HEK293T (cell line): ENCODE measurements around the gene NPPC.

ENCODE experiments used
- ARNT ChIP-seq: fragments of 450-650 bp; IDR thresholded peaks from 2 replicates; pipeline ENCODE4 v1.6.1; 2017; ENCODE audit warnings: mild to moderate bottlenecking
- BHLHE40 ChIP-seq: fragments of 450-650 bp; IDR thresholded peaks from 2 replicates; pipeline ENCODE4 v1.6.1; 2016; ENCODE audit warnings: mild to moderate bottlenecking, moderate library complexity, borderline replicate concordance
- ELF4 ChIP-seq: fragments of 450-650 bp; IDR thresholded peaks from 2 replicates; pipeline ENCODE4 v1.6.1; 2017; ENCODE audit warnings: antibody characterized with exemption
- FOXA1 ChIP-seq: fragments of 450-650 bp; IDR thresholded peaks from 2 replicates; pipeline ENCODE4 v1.6.1; 2016; ENCODE audit warnings: mild to moderate bottlenecking
- FOXK2 ChIP-seq: fragments of 450-650 bp; IDR thresholded peaks from 2 replicates; pipeline ENCODE4 v1.6.1; 2016; ENCODE audit warnings: mild to moderate bottlenecking
- FOXM1 ChIP-seq: fragments of 450-650 bp; IDR thresholded peaks from 2 replicates; pipeline ENCODE4 v1.6.1; 2017; ENCODE audit warnings: mild to moderate bottlenecking, borderline replicate concordance
- HDGF ChIP-seq: fragments of 450-650 bp; IDR thresholded peaks from 2 replicates; pipeline ENCODE4 v1.6.1; 2017; ENCODE audit warnings: antibody characterized with exemption, borderline replicate concordance
- L3MBTL2 ChIP-seq: fragments of 450-650 bp; conservative IDR thresholded peaks from 2 replicates; pipeline ENCODE4 v1.6.1; 2016; ENCODE audit warnings: mild to moderate bottlenecking
- SP1 ChIP-seq: fragments of 450-650 bp; IDR thresholded peaks from 2 replicates; pipeline ENCODE4 v1.6.1; 2017
- SUZ12 ChIP-seq: fragments of 450-650 bp; IDR thresholded peaks from 2 replicates; pipeline ENCODE4 v1.6.1; 2016; ENCODE audit warnings: mild to moderate bottlenecking
- TARDBP ChIP-seq: fragments of 450-650 bp; IDR thresholded peaks from 2 replicates; pipeline ENCODE4 v1.6.1; 2016
- ZNF384 ChIP-seq: fragments of 450-650 bp; IDR thresholded peaks from 2 replicates; pipeline ENCODE4 v1.6.1; 2016
- TF ChIP-seq, protein P1 (sequence below): fragments of 450-650 bp; IDR thresholded peaks from 2 replicates; pipeline ENCODE4 v1.6.1; 2016

DNA sequence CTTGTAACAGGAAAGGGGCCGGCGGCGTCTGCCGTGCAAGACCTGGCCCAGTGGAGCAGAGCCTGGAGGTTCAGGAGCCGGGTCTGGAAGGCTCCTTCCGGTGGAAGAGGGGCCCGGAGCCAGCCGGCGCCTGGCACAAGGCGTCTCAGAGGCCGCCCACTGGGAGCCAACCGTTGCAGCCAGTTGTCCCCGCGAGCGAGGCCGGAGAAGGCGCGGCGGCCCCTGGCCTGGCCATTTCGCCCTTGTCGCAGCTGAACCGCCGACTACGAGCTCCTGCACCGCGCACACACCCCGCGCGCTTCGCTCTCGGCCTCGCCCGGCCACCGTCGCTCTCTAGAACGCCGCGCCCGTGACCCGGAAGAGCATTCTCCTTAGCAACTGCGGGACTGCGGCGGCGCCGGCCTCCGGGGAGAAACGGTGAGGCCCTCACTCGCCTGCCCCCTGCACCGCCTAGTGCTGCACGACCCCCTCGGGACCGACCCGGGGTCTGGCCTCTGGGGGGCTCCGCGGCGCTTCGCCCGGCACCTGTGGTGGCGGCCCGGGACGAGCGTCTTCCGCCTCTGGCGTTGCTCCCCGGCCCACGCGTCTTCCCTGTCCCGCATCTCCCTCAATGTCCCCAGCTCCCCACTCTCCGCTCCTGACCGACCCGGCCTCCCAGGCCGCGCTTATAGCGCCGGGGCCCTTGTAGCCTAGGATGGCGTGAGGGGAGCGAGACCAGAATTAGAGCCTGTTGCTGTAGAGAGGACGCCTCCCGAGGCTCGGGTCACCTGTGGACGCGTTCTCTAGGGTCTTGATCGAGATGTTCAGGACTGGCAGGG, 35.4 kb upstream of the NPPC start, which contains the start of gene DIS3L2:
- TF ChIP-seq ELF4 (peak; percentile 67; the same call in 1 of the 2 replicates), SP1 (no peak), FOXA1 (no peak), BHLHE40 (no peak), ZNF384 (no peak), FOXK2 (no peak), L3MBTL2 (peak; percentile 76), FOXM1 (no peak), HDGF (no peak), SUZ12 (no peak), TARDBP (no peak), ARNT (no peak)
- TF ChIP-seq, protein P1, sequence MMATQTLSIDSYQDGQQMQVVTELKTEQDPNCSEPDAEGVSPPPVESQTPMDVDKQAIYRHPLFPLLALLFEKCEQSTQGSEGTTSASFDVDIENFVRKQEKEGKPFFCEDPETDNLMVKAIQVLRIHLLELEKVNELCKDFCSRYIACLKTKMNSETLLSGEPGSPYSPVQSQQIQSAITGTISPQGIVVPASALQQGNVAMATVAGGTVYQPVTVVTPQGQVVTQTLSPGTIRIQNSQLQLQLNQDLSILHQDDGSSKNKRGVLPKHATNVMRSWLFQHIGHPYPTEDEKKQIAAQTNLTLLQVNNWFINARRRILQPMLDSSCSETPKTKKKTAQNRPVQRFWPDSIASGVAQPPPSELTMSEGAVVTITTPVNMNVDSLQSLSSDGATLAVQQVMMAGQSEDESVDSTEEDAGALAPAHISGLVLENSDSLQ: no peak
